ENCODE measurements around the gene FRMPD3. TPM values are rescaled to one million over a fixed set of nuclear protein-coding genes. Genes with fewer than 3 reads are reported as not detected.

FRMPD3 gene
- total RNA-seq, 4 donors from 2014 or later, result 0.05 TPM; not detected in 3

GRCh38 chrX:107440692-107441091, 8.8 kb upstream of the FRMPD3 start:
- WGBS, 2 donors, result 73 to 77% methylated on average over 4 to 5 of the region's 5 CpGs
- intact Hi-C loops (cut with DNase I; ENCODE audit: low total_unique reads), result loop anchor here (5.0 kb wide), 1 partner anchor 618 kb away; no protein-coding TSS in a partner anchor
- no peak overlapping the region for H3K4me3 ChIP-seq (ENCODE audit: low read depth, poor library complexity, severe bottlenecking)
- no peak for DNase-seq (ENCODE audit: low spot score in 2 of 2)
- TF ChIP-seq CTCF (IDR thresholded peaks at IDR 0.05) (no peak), POLR2A (IDR thresholded peaks at IDR 0.05) (no peak)

GRCh38 chrX:107442914-107443527, 6.4 kb upstream of the FRMPD3 start:
- intact Hi-C loops (cut with DNase I; ENCODE audit: low total_unique reads), result loop anchor here (5.0 kb wide), 1 partner anchor 621 kb away; no protein-coding TSS in a partner anchor
- no peak for DNase-seq (ENCODE audit: low spot score in 2 of 2)
- WGBS, 2 donors, result 33 to 40% methylated on average over 3 of the region's 3 CpGs
- no peak overlapping the region for H3K4me3 ChIP-seq (ENCODE audit: low read depth, poor library complexity, severe bottlenecking)
- TF ChIP-seq CTCF (IDR thresholded peaks at IDR 0.05) (no peak), POLR2A (IDR thresholded peaks at IDR 0.05) (no peak)

- WGBS, 2 donors, result 51 to 70% methylated on average over 1 to 3 of the region's 3 CpGs
- TF ChIP-seq POLR2A (IDR thresholded peaks at IDR 0.05) (no peak), CTCF (IDR thresholded peaks at IDR 0.05) (no peak)
- DNase-seq (ENCODE audit: low spot score in 2 of 2), result no peak
- intact Hi-C loops (cut with DNase I; ENCODE audit: low total_unique reads), result no loop called here
- H3K4me3 ChIP-seq (ENCODE audit: low read depth, poor library complexity, severe bottlenecking), result no peak overlapping the region
Observed at GRCh38 chrX:107445146-107445545, 4.3 kb upstream of the FRMPD3 start.

- no peak overlapping the region for H3K4me3 ChIP-seq (ENCODE audit: low read depth, poor library complexity, severe bottlenecking)
- no peak for DNase-seq (ENCODE audit: low spot score in 2 of 2)
- intact Hi-C loops (cut with DNase I; ENCODE audit: low total_unique reads), result no loop called here
- no peak for TF ChIP-seq CTCF (IDR thresholded peaks at IDR 0.05)
- no peak for TF ChIP-seq POLR2A (IDR thresholded peaks at IDR 0.05)
- 82 to 89% methylated on average over 1 of the region's 1 CpG for WGBS, 2 donors
Observed at GRCh38 chrX:107445631-107446030, 3.8 kb upstream of the FRMPD3 start.

- no peak for TF ChIP-seq POLR2A (IDR thresholded peaks at IDR 0.05)
- DNase-seq (ENCODE audit: low spot score in 2 of 2), result no peak
- H3K4me3 ChIP-seq (ENCODE audit: low read depth, poor library complexity, severe bottlenecking), result no peak overlapping the region
- intact Hi-C loops (cut with DNase I; ENCODE audit: low total_unique reads), result no loop called here
Observed at GRCh38 chrX:107447642-107448041, 1.8 kb upstream of the FRMPD3 start.

- no peak for TF ChIP-seq POLR2A (IDR thresholded peaks at IDR 0.05)
- TF ChIP-seq CTCF (IDR thresholded peaks at IDR 0.05), result no peak
- H3K4me3 ChIP-seq (ENCODE audit: low read depth, poor library complexity, severe bottlenecking), result no peak overlapping the region
- 32 to 51% methylated on average over 6 of the region's 6 CpGs for WGBS, 2 donors
- DNase-seq (ENCODE audit: low spot score in 2 of 2), result no peak
- intact Hi-C loops (cut with DNase I; ENCODE audit: low total_unique reads), result no loop called here
Observed at GRCh38 chrX:107448625-107448997, 841 bp upstream of the FRMPD3 start.

Data from lower leg skin (tissue), 4 donors.